HL-60 (cell line): ENCODE data around the gene C9orf153.

ENCODE experiments used
- DNase-seq, 2 experiments: peaks; one replicate each; pipeline ENCODE4 v3.0.0-alpha.2; 2010 to 2020; ENCODE audit warnings: low read depth in 1 of 2, low spot score in 1 of 2
- H3K27ac ChIP-seq: fragments of 250-450 bp; sonication (Bioruptor Pico); replicated peaks from 2 replicates; pipeline ENCODE4 v1.5.1; 2020; ENCODE audit warnings: mild to moderate bottlenecking, moderate library complexity
- H3K27me3 ChIP-seq: fragments of 250-450 bp; sonication (Bioruptor Pico); 2 replicates; pipeline ENCODE4 v1.5.1; 2021; ENCODE audit warnings: mild to moderate bottlenecking, moderate library complexity; ENCODE audit not compliant: insufficient read depth, poor library complexity, severe bottlenecking
- H3K4me3 ChIP-seq: replicated peaks from 2 replicates; pipeline ENCODE4 v1.5.1; 2011; ENCODE audit warnings: mild to moderate bottlenecking, control low read depth, low read length; ENCODE audit not compliant: insufficient read depth
- CTCF ChIP-seq: IDR thresholded peaks from one replicate; pipeline ENCODE4 v1.5.1; 2011; ENCODE audit warnings: low read length, control low read depth, inconsistent platforms; ENCODE audit not compliant: insufficient read depth
- GABPA ChIP-seq: IDR thresholded peaks from 2 replicates; pipeline ENCODE4 v1.6.1; 2012; ENCODE audit warnings: low read depth
- POLR2AphosphoS5 ChIP-seq: IDR thresholded peaks from 2 replicates; pipeline ENCODE4 v1.6.1; 2012; ENCODE audit warnings: low read depth
- REST ChIP-seq: IDR thresholded peaks from 2 replicates; pipeline ENCODE4 v1.6.1; 2012; ENCODE audit warnings: low read depth; ENCODE audit not compliant: insufficient replicate concordance
- SPI1 ChIP-seq: IDR thresholded peaks from 2 replicates; pipeline ENCODE4 v1.6.1; 2012; ENCODE audit warnings: low read depth, mild to moderate bottlenecking, borderline replicate concordance

C9orf153 gene

GRCh38 chr9:86280580-86280979 lies 21.1 kb upstream of the C9orf153 start:
- H3K27ac ChIP-seq, result no peak overlapping the region
- TF ChIP-seq GABPA (no peak), SPI1 (no peak), POLR2AphosphoS5 (no peak), CTCF (no peak), REST (no peak)

GRCh38 chr9:86279839-86280238 lies 20.4 kb upstream of the C9orf153 start:
- H3K27me3 ChIP-seq, result no peaks in the 10 kb centered on the region
- H3K4me3 ChIP-seq, result no peak overlapping the region
- H3K27ac ChIP-seq, result no peak overlapping the region
- TF ChIP-seq SPI1 (no peak), REST (no peak), CTCF (no peak), GABPA (no peak), POLR2AphosphoS5 (no peak)
- DNase-seq, result no peak

More at GRCh38 chr9:86280580-86280979, 21.1 kb upstream of the C9orf153 start:
- Histone ChIP-seq H3K27me3 (no peaks in the 10 kb centered on the region), H3K4me3 (no peak overlapping the region)
- DNase-seq, result no peak

GRCh38 chr9:86277072-86277471 lies 17.6 kb upstream of the C9orf153 start:
- no peaks in the 10 kb centered on the region for H3K27me3 ChIP-seq
- H3K27ac ChIP-seq, result no peak overlapping the region
- DNase-seq, result no peak
- no peak for TF ChIP-seq CTCF
- TF ChIP-seq GABPA, result no peak
- no peak for TF ChIP-seq POLR2AphosphoS5
- no peak for TF ChIP-seq SPI1
- TF ChIP-seq REST, result no peak
- H3K4me3 ChIP-seq, result no peak overlapping the region
